Right forelimb (tissue), 1 donor: ENCODE data around the gene ST6GAL1.
A peak's percentile ranks its signal among the peaks of the same experiment; 100 is the strongest.
"Not testable (repeated sequence)": the region's sequence is repeated elsewhere in the genome, so short reads cannot be mapped to it uniquely, and the experiment has no call there.

ENCODE experiments used
- DNase-seq: peaks from one replicate; pipeline ENCODE4 v3.0.0-alpha.2; 2018

The ST6GAL1 gene

DNA sequence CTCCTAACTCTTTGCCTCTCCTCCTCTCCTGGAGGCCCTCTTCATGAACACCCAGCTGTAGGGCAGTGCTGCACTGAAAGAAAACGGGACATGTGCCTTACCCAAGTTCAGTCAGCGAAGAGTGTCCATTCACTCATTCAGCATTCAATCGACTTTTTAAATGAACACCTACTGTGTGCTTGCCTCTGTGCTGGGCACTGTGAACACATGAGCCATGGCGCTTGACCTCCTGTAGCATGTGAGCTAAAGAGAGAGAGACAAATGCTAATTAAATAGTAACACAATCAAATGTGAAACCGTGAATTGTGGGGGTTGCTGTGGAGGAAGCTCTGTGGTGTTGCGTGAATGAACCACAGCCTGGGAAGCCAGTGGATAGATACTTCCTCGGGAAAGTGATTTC is 43.4 kb downstream of the ST6GAL1 start:
- no peak for DNase-seq

DNA sequence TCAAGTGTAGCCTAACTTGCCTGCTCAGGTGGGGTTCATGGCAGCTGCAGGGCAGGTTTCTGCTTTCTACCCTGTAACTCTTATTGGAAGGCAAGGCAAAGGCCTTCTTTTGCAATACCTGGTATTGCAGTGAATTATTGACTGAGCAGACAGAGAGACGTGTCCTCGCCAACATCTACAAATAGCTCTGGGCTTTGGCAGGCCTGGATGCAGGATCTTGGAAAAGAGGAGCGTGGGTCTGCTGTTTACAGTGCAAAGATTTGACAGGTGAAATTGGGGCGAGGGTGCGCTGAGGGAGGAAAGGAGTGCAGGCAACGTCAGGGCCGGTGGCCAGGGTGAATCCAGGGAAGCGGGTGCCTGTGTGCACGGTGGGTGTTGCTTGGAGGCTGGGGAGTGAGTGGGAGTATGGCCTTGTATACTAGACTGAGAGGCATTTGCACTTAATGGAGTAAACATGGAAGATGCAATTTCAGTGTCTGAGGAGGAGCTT is 44.5 kb downstream of the ST6GAL1 start:
- DNase-seq, result no peak

DNA sequence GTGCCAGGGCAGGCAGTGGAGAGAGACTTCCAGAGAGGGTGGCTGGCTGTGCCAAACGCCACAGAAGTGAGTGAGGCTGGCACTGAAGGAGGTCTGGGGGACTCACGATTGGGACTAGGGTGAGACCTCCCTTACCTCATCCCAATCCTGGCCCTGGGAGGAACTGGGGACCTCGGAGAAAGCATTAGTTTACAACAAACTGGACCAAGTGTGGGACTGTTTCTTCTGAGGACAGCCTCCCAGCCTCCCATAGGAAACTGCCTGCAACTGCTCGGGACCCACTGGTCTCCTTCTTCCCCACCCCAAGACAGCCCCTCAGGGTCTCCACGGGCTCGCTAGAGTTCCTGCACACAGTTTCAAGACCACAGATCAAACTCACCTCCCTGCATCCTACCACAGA is 45.4 kb downstream of the ST6GAL1 start:
- DNase-seq, result no peak

DNA sequence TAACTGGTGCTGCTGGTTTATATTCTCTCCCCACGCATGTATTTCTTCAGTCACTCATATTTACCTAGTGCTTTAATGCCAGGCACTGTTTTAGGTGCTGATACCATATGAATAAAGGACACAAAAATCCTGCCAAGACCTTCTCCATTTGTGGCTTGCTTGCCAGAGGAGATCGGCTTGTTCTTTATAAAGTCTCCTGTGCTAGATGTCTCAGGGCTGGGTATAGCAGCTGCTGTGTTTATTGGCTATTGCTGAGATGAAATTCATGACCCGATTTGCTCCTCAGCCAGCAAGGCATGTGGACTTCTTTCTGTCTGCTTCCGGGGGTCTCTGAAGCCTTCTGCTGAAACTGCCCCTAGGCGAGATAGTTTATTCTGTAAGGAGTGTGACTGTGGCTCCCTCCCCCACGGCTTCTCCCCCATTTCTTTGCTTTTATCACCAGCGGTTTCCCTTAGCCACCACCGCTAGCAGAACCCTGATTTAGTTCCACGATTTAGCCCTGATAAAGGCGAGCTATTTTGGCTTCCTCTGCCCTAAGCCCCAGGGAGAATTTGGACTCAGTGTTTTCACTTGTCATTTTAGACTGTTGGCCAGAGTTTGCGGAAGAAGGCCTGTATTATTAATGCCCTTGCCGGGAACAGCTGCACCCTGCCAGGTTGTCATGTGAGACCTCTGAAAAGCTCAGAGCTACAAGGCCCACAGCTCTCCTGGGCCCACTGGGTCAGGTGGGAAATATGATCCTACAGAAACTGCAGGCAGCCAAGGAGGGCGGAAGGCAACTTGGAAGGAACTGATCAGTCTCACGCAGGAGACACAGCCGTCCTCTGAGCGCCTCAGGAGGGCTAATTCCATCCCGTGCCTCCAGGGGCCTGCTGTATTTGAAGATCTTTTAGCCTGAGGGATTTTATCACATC is 46.8 kb downstream of the ST6GAL1 start:
- DNase-seq, result peak; percentile 64

DNA sequence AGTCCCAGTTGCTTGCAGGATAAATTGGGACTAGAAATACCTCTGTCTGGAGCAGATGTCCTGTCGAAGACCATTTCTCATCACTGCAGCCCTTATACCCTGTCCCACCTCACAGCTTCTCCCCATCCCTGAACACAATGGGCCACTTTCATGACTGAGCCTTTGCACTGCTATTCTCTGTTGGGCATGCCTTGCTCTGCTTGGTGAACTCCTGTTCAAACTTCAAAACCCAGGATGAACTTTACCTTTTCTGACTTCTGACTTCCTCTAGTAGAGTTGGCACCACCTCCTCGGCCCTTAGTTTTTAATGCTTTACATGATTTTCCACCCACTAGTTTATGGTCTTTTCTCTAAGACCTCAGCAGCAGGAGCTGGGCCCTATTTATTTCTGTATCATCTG is 48.4 kb downstream of the ST6GAL1 start:
- no peak for DNase-seq

DNA sequence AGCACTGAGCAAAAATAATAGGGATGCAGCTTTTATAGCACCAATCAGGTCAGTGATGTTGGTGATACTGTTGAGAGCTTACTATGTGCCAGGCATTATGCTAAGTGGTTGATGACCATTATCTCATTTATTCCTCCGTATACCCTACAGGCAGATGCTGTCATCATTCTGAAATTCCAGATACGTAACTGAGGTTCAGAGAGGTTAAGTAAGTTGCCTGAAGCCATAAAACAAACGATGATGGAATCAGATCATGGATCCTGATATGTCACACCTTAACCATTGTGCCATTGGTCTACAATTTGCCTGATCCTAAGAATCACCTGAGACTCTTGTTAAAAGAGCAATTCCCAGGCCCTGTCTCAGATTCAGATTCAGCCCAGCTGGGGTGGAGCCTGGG is 49.5 kb downstream of the ST6GAL1 start:
- no peak for DNase-seq

DNA sequence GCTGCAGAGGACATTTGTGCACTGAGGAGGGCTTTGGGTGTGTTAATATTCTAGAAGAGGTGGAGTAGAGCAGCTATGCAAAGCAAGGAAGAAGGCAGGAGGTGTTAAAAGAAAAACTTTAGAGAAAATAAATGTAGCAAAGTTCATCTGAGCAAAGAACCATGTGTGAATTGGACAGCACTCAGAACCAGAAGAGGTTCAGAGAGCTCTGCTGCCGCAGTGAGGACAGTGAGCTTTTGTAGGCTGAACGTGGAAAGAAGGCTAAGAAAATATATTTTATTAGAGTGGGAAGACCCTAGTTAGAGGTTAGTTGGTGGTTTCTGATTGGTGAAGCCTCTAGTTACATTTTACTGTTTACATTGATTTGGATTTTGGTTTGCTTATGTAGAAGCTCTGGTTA is 50.7 kb downstream of the ST6GAL1 start:
- DNase-seq, result no peak

DNA sequence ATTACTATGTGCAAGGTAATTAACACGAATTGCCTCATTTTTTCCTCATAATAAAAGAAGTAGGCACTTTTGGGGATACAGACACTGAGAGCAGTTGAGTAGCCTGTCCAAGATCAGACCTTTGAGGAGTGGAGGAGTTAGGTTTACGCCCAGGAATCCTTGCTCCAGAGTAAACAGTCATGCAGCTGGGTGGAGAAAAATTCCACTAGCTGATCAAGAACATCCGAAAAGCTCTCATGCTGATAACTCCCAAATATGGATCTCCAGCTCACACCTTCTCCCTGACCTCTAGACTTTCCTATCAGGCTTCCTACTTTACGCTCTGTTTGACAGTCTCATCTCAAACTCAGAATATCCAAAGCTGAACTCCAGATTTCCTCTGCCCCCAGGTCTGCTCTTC is 53.3 kb downstream of the ST6GAL1 start:
- no peak for DNase-seq

DNA sequence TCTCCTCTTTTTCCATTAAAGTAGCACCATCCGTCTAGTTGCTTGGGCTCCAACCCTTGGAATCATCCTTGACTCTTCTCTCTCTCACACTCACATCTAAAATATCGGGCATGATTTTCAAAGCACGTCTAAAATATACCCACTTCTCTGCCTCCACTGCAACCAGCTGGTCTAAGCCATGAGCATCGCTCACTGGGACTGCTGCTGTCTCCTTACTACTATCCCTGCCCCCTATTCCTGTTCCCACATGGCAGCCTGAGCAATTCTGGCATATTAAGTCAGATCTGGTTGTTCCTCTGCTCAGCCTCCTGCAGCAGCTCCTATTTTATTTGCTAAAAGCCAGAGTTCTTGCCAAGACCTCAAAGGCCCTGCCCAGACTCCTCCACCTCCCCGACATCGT is 53.7 kb downstream of the ST6GAL1 start:
- DNase-seq, result no peak

DNA sequence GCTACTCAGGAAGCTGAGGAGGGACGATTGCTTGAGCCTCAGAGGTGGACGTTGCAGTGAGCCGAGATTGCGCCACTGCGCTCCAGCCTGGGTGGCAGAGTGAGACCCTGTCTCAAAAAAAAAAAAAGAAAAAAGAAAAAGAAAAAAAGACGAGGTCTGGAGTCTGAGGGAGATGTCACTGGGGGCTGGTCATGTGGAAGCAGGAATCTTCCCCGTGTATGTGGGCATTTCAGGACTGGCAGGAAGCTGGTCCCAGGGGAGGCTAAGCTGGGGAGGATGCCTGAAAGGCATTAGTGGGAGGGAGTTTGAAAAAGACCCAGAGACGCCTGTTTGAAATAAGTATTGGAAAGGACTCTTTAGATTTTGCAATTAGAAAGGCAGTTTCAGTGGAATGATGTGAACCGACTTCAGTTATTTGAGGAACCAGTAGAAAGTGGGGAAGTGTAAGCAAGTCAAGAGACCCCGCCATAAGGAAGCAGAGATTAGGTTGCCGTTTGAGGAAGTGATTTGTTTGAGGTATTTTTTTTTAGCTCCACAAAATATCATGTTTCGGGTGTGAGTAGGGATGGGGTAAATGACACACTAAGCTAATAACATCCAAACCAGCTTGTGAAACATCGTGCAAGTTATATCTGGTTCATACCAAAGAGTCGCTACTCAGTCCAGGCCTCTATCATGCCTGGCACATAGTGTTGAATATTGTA is 55.5 kb downstream of the ST6GAL1 start:
- DNase-seq, result no peak

DNA sequence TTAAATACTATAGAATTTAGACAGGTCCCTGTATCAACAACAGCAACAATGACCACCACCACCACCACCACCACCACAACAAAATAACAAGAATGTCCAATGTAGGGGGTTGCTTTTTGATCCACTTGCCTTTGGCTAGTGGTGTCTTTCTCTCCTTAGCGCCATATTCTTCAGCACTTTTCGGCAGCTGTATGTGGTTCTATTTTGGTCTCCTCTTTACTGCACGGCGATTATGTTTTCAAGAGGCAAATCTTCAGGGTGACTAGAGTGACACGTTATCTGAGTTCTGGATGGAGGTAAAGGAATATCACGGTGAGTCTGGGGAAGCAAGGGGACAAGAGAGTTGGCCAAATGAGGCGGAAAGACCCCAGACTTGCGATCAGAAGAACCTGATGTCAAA is 56.1 kb downstream of the ST6GAL1 start:
- no peak for DNase-seq

DNA sequence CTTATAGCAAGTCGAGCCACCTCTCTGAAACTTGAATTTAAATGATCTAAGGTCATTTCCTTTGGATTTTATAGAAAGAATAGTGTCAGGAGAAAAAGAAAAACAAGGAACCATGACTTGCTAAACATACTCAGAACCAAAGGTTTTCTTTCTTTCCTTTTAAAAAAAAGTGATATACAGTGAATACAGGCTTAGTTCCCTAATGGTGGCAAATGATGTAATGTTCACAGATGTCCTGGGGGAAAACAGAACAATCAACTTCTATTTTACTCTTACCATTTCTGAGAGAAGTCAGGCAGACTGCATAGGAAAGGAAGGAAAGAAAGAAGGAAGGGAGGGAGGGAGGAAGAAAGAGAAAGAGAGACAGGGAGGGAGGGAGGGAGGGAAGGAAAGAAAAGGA is 56.5 kb downstream of the ST6GAL1 start:
- no peak for DNase-seq

DNA sequence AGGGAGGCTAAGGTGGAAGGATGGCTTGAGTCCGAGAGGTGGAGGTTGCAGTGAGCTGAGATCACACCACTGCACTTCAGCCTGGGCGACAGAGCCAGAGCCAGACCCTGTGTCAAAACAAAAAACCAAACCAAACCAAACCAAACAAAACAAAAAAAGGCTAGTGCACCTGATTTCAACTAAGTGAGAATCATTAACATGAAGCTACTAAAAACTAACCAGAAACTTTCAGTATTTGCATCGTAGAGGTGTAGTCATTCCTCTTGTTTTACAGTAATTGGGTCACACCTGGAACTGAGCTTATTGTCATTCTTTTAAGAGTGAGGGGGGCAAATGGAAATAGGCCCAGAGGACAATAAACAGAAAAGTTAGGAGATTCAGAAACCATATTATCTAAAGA is 58.5 kb downstream of the ST6GAL1 start:
- no peak for DNase-seq

DNA sequence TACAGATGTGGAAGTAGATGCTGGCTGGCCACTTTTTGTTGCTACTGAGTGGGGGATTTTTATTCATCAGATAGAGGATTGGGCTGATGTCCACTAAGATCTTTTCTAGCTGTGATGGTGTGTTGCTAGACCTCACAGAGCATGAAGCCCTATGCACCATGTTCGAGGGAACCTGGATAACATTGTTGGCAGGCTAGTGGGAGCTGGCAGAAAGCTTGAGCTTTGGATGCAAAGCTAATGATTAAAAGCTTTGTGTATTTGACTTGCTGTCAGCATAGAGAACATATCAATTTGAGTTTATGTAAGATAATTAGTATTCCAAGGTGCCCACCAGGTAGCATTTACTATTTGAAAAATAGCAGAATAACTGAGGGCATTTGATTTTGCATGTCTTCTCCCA is 59.1 kb downstream of the ST6GAL1 start:
- no peak for DNase-seq

DNA sequence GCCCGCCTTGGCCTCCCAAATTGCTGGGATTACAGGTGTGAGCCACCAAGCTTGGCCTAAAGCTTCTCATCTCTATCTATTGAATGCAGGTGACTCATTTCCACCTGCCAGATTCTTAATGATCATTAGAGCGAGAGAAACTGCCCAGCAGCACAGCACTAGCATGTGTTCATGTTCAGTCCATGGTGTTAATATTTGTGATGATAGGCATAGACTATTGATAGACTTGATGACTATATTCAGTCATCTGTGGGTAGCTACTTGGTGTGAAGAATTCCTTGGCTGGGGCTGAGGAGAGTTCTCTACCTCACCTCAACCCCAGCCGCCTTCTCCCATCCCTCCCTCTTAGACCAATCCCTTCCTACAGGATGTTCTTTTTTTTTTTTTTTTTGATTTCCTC is 60.0 kb downstream of the ST6GAL1 start:
- no peak for DNase-seq

DNA sequence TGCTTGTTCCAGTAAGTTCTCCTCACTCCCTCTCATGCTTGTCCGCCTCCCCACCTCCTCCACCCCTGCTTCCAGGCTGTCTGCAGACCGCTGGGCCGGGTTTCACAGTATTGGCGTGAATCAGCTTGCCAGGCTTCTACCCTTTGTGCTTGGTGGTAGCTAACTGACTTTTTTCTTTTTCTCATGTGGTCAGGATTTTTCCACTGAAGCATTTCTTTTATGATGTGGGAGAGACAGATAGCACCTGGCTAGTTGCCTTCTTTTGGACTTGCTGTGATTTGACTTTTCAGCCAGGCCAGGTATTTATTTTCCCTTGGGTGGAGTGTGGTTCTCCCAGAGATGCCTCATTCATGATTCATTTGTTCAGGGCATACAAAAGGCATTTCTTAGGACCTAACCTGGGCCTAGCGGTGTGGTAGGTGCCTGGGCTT is 60.6 kb downstream of the ST6GAL1 start:
- no peak for DNase-seq

DNA sequence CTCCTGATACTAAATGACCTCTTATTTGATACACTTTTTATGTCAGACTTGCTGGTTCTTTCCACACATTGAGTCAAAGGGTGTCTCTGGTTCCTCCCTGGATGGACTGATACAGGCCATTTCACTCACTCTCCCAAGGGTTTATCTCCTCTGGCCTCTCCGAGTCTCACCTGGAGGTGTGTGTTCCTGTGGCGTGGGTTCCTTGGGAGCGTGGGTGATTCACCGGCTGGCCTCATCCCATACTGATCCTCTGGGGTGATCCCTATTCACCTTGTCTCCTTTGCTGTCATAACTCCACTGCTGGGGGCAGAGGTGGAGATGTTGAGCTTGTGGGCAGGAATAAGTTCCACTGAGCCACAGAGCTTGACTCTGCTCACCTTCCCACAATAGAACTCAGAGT is 61.1 kb downstream of the ST6GAL1 start:
- DNase-seq, result no peak

DNA sequence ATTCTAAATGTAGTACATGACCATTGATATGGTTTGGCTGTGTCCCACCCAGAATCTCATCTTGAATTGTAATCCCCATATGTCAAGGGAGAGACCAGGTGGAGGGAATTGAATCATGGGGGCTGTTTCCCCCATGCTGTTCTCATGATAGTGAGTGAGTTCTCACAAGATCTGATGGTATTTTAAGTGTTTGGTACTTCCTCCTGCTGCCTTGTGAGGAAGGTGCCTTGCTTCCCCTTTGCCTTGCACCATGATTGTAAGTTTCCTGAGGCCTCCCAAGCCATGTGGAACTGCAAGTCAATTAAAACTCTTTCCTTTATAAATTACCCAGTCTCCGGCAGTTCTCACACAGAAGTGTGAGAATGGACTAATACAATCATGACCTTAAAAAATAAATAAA is 61.8 kb downstream of the ST6GAL1 start:
- not testable (repeated sequence) for DNase-seq

DNA sequence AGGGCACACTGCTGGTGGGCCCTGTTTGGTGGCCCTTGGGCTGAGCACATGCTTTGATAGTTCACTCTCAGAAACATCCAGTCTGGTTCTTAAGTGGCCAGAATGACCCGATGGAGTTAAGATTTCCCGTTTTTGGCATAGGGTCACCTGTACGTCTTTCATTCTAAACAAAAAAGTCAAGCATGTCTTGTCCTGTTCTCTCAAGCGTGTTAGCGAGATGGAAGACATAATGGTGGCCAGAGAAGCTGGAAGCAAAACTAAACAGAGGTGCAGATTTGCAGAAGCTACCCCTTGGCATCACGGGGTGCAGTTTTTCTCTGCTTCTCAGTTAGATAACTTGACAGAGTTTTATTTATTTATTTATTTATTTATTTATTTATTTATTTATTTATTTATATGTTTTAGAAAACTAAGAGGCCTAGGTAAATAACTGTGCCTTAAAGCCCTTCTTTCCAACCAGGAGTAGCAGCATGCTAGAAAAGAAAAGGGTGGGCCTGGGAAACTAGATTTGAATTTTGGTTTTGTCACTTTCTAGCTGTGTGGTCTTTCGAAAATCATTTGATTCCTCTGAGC is 63.0 kb downstream of the ST6GAL1 start:
- DNase-seq, result no peak

DNA sequence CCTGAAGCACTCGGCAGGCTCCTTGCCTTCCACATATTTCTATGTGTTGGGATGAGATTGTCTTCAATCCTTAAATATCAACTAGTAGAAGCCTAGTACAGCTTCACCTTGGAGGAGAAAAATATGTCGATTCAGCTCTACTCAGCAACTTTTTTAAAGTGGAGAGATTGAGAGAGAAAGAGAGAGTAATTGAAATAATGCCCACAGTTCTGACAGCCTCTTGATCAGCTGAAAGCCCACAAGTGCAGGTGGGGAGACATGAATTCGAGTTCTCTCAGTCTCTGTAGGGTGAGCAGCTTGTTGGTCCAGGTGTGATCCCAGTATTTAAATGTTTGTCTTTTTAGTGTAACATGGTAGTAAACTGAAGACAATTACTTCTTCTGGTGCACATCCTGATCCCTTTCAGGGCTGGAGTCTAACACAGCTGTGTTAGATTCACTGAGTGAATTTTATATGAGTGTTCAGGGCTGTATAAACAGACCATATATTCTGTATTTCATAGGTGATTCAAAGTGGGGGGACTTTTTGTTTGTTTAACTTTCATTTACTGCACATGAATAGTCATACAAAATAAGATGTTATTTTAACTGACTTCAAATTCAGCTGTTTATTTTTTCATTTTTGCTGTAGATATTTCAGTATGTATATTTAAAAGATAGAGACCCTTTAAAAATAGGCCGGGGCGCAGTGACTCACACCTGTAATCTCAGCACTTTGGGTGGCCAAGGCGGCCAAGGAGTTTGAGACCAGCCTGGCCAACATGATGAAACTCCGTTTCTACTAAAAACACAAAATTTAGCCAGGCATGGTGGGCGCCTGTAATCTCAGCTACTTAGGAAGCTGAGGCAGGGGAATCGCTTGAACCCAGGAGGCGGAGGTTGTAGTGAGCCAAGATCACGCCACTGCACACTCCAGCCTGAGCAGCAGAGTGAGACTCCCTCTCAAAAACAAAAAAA is 64.0 kb downstream of the ST6GAL1 start:
- DNase-seq, result no peak

DNA sequence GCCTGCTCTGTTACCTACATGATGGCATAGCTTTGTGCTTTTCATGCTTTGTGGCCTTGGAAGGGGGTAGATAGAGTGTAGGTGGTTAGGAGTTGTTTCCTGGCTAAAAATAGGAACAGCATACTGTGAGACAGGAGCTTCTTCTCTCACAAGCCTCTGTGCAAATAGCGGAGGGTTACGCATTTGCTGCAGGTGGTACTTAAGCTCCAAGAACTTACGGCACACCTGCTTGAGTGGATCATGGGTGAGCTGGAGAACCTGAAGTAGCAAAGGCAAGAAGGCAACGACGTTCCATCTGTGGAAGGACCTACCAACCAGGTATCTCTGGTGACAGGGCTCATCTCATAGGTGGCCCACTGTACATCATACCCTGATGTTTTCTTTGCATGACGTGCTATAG is 66.0 kb downstream of the ST6GAL1 start:
- DNase-seq, result no peak

DNA sequence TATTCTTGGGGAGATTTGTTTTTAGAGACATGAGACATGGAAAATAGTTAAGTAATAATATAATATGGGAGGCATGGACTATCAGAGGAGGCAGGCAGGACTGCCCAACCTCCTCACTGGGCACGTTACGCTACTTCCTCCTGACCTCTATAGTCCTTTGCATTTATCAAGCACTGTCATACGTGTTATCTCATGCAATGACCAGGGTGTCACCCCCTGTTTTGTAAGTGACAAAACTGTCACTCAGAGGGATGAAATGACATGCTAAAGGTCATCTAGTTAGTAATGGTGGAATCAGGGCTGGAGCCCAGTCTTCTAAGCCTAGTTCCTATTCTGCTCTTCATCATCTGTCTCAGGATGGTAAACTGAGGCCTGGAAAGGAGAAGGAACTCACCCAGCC is 66.7 kb downstream of the ST6GAL1 start:
- no peak for DNase-seq

DNA sequence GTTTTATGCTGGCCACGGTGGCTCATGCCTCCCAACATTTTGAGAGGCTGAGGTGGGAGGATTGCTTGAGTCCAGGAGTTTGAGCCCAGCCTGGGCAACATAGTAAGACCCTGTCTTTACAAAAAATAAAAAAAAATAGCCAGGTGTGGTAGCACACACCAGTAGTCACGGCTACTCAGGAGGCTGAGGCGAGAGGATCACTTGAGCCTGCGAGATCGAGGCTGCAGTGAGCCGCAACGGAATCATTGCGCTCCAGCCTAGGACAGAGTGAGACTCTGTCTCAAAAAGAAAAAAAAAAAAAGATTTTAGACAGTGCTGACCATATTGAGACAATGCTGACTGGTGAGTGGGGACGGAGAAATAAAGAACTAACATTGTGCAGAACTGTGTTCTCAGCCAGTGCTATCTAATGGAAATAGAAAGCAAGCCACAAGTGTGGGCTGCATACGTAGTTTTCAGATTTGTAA is 67.2 kb downstream of the ST6GAL1 start:
- no peak for DNase-seq
